Parathyroid adenoma (tissue), 2 donors: ENCODE data around the gene HACL1.
"Not testable (repeated sequence)": the region's sequence is repeated elsewhere in the genome, so short reads cannot be mapped to it uniquely, and the experiment has no call there.

Source experiments
- H2AFZ ChIP-seq: fragments of 300-600 bp; sonication (generic); one replicate; pipeline ENCODE4 v1.7.0; 2017; ENCODE audit warnings: antibody characterized with exemption, mild to moderate bottlenecking
- H3K27ac ChIP-seq: fragments of 300-600 bp; sonication (generic); one replicate; pipeline ENCODE4 v1.7.0; 2017
- H3K27me3 ChIP-seq: fragments of 300-600 bp; sonication (generic); one replicate; pipeline ENCODE4 v1.7.0; 2017; ENCODE audit warnings: low read length; ENCODE audit not compliant: control insufficient read depth, insufficient read depth
- H3K36me3 ChIP-seq: fragments of 300-600 bp; sonication (generic); one replicate; pipeline ENCODE4 v1.7.0; 2017; ENCODE audit warnings: low read length; ENCODE audit not compliant: control insufficient read depth, insufficient read depth
- H3K4me1 ChIP-seq: fragments of 300-600 bp; sonication (generic); one replicate; pipeline ENCODE4 v1.7.0; 2017; ENCODE audit warnings: control low read depth
- H3K4me2 ChIP-seq: fragments of 300-600 bp; sonication (generic); one replicate; pipeline ENCODE4 v1.7.0; 2017; ENCODE audit warnings: low read length
- H3K4me3 ChIP-seq: fragments of 300-600 bp; sonication (generic); one replicate; pipeline ENCODE4 v1.7.0; 2017; ENCODE audit warnings: low read depth, low read length
- H3K79me2 ChIP-seq: fragments of 300-600 bp; sonication (generic); one replicate; pipeline ENCODE4 v1.7.0; 2017; ENCODE audit warnings: control low read depth
- H3K9ac ChIP-seq: fragments of 300-600 bp; sonication (generic); one replicate; pipeline ENCODE4 v1.7.0; 2017; ENCODE audit warnings: mild to moderate bottlenecking
- H3K9me3 ChIP-seq: fragments of 300-600 bp; sonication (generic); one replicate; pipeline ENCODE4 v1.7.0; 2017; ENCODE audit warnings: low read length; ENCODE audit not compliant: control insufficient read depth
- TF ChIP-seq, protein P1 (sequence below): fragments of 300-600 bp; sonication (generic); IDR thresholded peaks from one replicate; pipeline ENCODE4 v1.7.0; 2017; ENCODE audit warnings: antibody characterized with exemption, mild to moderate bottlenecking
- donor health status: primary hyperparathyroidism.

The HACL1 gene

DNA sequence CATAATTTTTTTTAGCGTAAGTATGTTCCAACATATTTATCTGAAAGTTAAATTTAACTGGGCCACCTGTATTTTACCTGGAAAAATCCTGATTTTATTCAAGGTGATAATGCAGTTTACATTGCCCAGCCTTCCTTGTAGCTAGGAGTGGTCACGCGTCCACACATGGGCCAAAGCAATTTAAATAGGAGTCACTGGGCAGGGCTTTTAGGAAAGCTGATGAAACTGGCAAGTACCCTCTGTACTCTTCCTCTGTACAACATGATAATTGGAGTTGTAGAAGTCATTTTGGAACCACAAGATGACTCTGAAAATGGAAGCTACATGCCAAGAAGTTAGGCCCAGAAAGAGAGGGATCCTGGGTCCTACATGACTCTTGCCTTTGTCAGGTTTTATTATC lies 9.6 kb upstream of the HACL1 start:
- no peak overlapping the region for H3K27ac ChIP-seq
- TF ChIP-seq, protein P1, sequence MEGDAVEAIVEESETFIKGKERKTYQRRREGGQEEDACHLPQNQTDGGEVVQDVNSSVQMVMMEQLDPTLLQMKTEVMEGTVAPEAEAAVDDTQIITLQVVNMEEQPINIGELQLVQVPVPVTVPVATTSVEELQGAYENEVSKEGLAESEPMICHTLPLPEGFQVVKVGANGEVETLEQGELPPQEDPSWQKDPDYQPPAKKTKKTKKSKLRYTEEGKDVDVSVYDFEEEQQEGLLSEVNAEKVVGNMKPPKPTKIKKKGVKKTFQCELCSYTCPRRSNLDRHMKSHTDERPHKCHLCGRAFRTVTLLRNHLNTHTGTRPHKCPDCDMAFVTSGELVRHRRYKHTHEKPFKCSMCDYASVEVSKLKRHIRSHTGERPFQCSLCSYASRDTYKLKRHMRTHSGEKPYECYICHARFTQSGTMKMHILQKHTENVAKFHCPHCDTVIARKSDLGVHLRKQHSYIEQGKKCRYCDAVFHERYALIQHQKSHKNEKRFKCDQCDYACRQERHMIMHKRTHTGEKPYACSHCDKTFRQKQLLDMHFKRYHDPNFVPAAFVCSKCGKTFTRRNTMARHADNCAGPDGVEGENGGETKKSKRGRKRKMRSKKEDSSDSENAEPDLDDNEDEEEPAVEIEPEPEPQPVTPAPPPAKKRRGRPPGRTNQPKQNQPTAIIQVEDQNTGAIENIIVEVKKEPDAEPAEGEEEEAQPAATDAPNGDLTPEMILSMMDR = no peak

DNA sequence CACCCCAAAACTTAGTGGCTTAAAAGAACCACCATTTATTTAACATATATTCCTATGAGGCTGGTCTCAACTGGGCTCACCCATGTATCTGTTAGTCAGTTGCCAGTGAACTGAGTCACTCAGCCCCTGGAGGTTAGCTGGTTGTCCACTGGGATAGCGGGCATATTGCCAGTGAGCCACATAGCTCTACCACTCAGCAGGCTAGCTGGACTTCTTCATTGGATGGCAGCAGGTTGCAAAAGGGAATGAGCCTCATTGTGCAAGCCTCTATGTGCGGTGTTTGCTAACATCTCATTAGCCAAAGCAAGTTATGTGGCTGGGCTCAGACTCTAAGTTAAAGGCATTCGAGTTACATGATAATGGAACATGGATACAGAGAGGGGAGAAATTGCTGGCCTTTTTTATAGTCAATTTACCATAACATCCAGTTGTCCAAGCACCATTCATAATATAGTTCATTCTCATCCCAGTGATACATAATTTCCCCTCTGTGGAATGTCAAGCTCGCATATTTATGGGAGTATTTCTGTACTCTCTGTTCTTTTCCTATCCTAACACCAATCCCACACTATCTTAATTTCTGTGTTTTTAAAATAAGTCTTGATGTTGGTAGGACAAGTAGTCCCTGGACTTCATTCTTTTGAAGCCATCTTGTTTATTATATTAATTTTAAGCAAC lies 8.9 kb upstream of the HACL1 start:
- no peak overlapping the region for H3K9ac ChIP-seq
- H3K9me3 ChIP-seq = no peaks in the 10 kb centered on the region
- H3K36me3 ChIP-seq = no peaks in the 10 kb centered on the region
- no peak overlapping the region for H3K4me3 ChIP-seq
- H2AFZ ChIP-seq = no peak overlapping the region
- H3K27ac ChIP-seq = no peak overlapping the region
- no peaks in the 10 kb centered on the region for H3K27me3 ChIP-seq
- no peak overlapping the region for H3K4me2 ChIP-seq
- TF ChIP-seq, protein P1 = no peak
- peaks cover 46% of the 10 kb centered on the region for H3K4me1 ChIP-seq
- H3K79me2 ChIP-seq = peaks cover 19% of the 10 kb centered on the region

More for the DNA sequence above, 9.6 kb upstream of the HACL1 start:
- H2AFZ ChIP-seq = peak overlapping the region; percentile 29
- no peaks in the 10 kb centered on the region for H3K36me3 ChIP-seq
- H3K27me3 ChIP-seq = no peaks in the 10 kb centered on the region
- H3K4me3 ChIP-seq = no peak overlapping the region
- H3K4me1 ChIP-seq = peaks cover 48% of the 10 kb centered on the region
- H3K9ac ChIP-seq = no peak overlapping the region
- no peaks in the 10 kb centered on the region for H3K9me3 ChIP-seq
- H3K79me2 ChIP-seq = peaks cover 19% of the 10 kb centered on the region
- H3K4me2 ChIP-seq = no peak overlapping the region

DNA sequence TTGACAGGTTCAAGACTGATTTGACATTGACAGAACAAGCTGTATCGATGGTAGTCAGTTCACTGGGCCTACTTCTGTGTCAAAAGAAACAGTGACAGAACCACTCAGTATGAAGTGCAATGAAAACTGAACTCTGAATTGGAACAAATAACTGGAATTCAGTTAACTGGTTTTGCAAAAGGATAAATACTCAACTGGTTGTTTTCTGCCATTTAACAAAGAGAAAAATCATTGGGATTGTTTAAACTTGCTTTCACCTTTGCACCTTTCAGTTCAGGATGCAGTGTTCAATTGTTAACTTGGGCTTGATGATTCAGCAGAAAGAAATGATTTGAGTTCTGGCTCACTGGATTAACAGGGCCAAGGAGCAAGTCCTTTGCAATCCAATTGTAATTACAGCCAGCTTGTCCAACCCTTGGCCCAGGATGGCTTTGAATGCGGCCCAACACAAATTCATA lies 5.1 kb upstream of the HACL1 start:
- peak overlapping the region; percentile 33 for H3K27ac ChIP-seq
- H2AFZ ChIP-seq = peak overlapping the region; percentile 23
- H3K27me3 ChIP-seq = no peaks in the 10 kb centered on the region
- no peak overlapping the region for H3K4me2 ChIP-seq
- H3K9me3 ChIP-seq = no peaks in the 10 kb centered on the region
- H3K4me1 ChIP-seq = peaks cover 15% of the 10 kb centered on the region
- no peak overlapping the region for H3K4me3 ChIP-seq
- no peaks in the 10 kb centered on the region for H3K36me3 ChIP-seq
- no peak overlapping the region for H3K9ac ChIP-seq
- H3K79me2 ChIP-seq = peaks cover 25% of the 10 kb centered on the region
- TF ChIP-seq, protein P1 = no peak

DNA sequence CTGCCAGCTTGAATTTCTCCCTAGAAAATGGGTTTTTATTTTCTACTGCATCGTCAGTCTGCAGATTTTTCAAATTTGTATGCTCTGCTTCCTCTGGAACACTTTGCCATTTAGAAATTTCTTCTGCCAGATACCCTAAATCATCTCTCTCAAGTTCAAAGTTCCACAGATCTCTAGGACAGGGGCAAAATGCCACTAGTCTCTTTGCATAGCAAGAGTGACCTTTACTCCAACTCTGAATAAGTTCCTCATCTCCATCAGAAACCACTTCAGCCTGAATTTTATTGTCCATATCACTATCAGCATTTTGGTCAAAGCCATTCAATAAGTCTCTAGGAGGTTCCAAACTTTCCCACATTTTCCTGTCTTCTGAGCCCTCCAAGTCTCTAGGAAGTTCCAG lies 3.2 kb upstream of the HACL1 start:
- H3K27ac ChIP-seq, H3K4me2 ChIP-seq, H2AFZ ChIP-seq, H3K9ac ChIP-seq, H3K27me3 ChIP-seq, H3K9me3 ChIP-seq, H3K4me3 ChIP-seq, H3K36me3 ChIP-seq: not testable (repeated sequence)
- Histone ChIP-seq H3K4me1 (peaks cover 14% of the 10 kb centered on the region), H3K79me2 (peaks cover 33% of the 10 kb centered on the region)

DNA sequence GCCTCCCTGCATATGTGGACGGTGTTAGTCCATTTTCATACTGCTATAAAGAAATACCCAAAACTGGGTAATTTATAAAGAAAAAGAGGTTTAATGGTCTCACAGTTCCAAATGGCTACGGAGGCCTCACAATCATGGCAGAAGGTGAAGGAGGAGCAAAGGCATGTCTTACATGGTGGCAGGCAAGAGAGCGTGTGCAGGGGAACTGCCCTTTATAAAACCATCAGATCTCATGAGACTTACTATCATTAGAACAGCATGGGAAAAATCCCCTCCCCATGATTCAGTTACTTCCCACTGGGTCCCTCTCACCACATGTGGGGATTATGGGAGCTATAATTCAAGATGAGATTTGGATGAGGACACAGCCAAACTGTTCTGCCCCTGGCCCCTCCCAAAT lies 1.4 kb upstream of the HACL1 start:
- H3K9ac ChIP-seq = not testable (repeated sequence)

DNA sequence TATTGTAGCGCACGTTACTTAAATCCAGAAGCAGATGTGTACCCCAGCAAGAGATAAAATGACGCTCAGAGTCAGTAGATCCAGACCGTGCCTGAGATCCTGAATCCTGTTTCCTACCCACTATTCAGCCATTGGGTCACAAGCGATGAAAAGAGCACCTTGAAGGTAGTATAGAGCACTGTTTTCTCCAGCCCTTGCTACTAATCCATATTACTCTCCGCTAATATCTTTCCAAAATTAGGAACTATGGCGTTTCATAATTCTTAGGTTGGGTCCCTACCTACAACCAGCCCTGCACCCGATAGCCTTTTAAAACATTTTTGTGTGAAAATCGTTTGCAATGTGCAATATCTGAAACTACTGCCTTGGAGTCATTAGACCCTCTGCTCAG lies 772 bp upstream of the HACL1 start:
- H3K4me1 ChIP-seq = peaks cover 11% of the 10 kb centered on the region
- peak overlapping the region; percentile 63 for H3K4me2 ChIP-seq
- peak overlapping the region; percentile 5 for H3K9ac ChIP-seq
- H3K9me3 ChIP-seq = no peaks in the 10 kb centered on the region
- H3K27me3 ChIP-seq = no peaks in the 10 kb centered on the region
- TF ChIP-seq, protein P1 = no peak
- no peaks in the 10 kb centered on the region for H3K36me3 ChIP-seq
- peak overlapping the region; percentile 88 for H3K27ac ChIP-seq
- H2AFZ ChIP-seq = peak overlapping the region; percentile 95
- H3K4me3 ChIP-seq = peak overlapping the region; percentile 87
- H3K79me2 ChIP-seq = peaks cover 23% of the 10 kb centered on the region

More for the DNA sequence above, 1.4 kb upstream of the HACL1 start:
- H3K9me3 ChIP-seq, H3K4me2 ChIP-seq, H3K36me3 ChIP-seq, H3K27me3 ChIP-seq, H3K27ac ChIP-seq: not testable (repeated sequence)
- Histone ChIP-seq H2AFZ (peak overlapping the region; percentile 95), H3K79me2 (peaks cover 23% of the 10 kb centered on the region), H3K4me1 (peaks cover 14% of the 10 kb centered on the region), H3K4me3 (peak overlapping the region; percentile 87)
